ENCODE measurements around the gene STON2. TPM values are rescaled to one million over a fixed set of nuclear protein-coding genes. Genes with fewer than 3 reads are reported as not detected.

The STON2 gene
- total and polyA plus RNA-seq, 4 donors: 3.1 to 27.6 (median 15.2) TPM

DNA sequence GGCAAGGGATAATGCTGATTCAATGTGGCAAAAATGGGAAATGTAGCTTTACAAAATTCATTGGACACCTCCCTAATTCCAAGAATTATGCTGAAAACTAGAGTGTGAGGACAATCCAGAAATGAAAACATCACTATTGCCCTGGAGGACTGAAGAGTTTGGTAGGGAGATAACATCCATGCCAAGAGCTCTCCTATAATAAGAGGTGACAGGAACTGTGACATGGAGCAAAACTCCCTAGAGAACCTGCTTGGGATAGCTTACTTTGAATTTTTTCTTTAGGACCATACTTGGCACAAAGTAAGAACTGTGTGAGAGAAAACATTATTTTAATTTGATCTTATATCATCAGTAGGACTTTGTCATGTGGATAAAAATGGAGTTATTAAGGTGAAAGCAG, 48.9 kb downstream of the STON2 start:
- H3K4me3 ChIP-seq: no peak overlapping the region
- H3K27me3 ChIP-seq (ENCODE audit: control insufficient read depth in 3 of 3, insufficient read depth in 3 of 3, low read length in 2 of 3): no peaks in the 10 kb centered on the region
- TF ChIP-seq, protein P1, sequence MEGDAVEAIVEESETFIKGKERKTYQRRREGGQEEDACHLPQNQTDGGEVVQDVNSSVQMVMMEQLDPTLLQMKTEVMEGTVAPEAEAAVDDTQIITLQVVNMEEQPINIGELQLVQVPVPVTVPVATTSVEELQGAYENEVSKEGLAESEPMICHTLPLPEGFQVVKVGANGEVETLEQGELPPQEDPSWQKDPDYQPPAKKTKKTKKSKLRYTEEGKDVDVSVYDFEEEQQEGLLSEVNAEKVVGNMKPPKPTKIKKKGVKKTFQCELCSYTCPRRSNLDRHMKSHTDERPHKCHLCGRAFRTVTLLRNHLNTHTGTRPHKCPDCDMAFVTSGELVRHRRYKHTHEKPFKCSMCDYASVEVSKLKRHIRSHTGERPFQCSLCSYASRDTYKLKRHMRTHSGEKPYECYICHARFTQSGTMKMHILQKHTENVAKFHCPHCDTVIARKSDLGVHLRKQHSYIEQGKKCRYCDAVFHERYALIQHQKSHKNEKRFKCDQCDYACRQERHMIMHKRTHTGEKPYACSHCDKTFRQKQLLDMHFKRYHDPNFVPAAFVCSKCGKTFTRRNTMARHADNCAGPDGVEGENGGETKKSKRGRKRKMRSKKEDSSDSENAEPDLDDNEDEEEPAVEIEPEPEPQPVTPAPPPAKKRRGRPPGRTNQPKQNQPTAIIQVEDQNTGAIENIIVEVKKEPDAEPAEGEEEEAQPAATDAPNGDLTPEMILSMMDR (IDR thresholded peaks at IDR 0.05; ENCODE audit: control extremely low read depth, extremely low read depth): no peak
- no peaks in the 10 kb centered on the region for H3K4me1 ChIP-seq (ENCODE audit: control insufficient read depth in 5 of 5, insufficient read depth in 5 of 5, low read length in 5 of 5)
- no peak overlapping the region for H3K27ac ChIP-seq (ENCODE audit: low read depth in 1 of 2, low read length in 1 of 2)
- ATAC-seq (ENCODE audit: insufficient read depth, low FRiP score) (no peak), DNase-seq (no peak)
- H3K36me3 ChIP-seq (ENCODE audit: control insufficient read depth in 4 of 4, insufficient read depth in 4 of 4, low read length in 4 of 4): peaks cover 0 to 1% (median 0%) of the 10 kb centered on the region in 4 donors
- H3K9me3 ChIP-seq (ENCODE audit: control insufficient read depth in 4 of 4, insufficient read depth in 3 of 4, low read length in 3 of 4): peaks cover 0 to 11% (median 3%) of the 10 kb centered on the region in 4 donors
- H3K9ac ChIP-seq (ENCODE audit: insufficient read depth in 1 of 2, low read length in 2 of 2): no peak overlapping the region

DNA sequence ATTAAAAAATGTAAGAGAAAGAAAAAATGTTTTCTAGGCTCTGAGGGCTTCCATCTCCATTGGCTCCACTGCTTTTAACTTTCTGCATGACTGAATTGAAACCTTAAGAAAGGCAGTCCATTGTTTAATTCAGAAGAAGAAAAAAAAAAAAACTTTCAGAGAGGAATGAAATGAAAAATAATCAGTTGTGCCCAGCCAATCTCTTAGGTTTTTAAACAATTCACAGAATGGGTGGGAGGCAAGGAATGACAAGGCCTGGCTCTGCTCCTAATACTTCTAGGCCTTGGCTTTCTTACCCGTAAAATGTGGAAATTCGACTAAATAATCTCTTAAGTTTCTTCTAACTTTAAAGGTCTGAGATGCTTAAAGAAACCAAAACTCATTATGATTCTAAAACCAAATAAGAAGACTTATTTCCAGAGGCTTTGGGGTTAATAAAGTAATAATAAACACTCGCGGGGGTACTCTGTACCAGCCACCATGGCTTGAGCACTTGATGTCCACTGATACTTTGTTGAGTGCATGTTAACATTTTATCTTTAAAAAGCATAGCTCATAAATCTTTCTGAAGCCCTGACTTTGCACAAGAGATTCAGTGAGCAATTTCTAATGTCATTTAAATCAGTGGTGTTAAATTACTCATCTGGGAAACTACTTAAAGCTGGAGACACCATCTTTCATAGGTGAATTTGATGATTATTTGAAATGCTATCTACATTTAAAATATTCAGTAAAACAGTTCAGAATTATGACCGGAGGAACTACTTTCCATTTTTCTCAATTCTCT, 49.6 kb downstream of the STON2 start:
- Histone ChIP-seq H3K4me1 (ENCODE audit: control insufficient read depth in 5 of 5, insufficient read depth in 5 of 5, low read length in 5 of 5) (no peaks in the 10 kb centered on the region), H3K4me3 (no peak overlapping the region), H3K9ac (ENCODE audit: insufficient read depth in 1 of 2, low read length in 2 of 2) (no peak overlapping the region), H3K9me3 (ENCODE audit: control insufficient read depth in 4 of 4, insufficient read depth in 3 of 4, low read length in 3 of 4) (peaks cover 0 to 11% (median 3%) of the 10 kb centered on the region in 4 donors), H3K36me3 (ENCODE audit: control insufficient read depth in 4 of 4, insufficient read depth in 4 of 4, low read length in 4 of 4) (peaks cover 0 to 1% (median 0%) of the 10 kb centered on the region in 4 donors), H3K27me3 (ENCODE audit: control insufficient read depth in 3 of 3, insufficient read depth in 3 of 3, low read length in 2 of 3) (no peaks in the 10 kb centered on the region), H3K27ac (ENCODE audit: low read depth in 1 of 2, low read length in 1 of 2) (no peak overlapping the region)
- 83 to 86% methylated on average over 5 of the region's 5 CpGs for WGBS, 2 donors
- TF ChIP-seq, protein P1 (IDR thresholded peaks at IDR 0.05; ENCODE audit: control extremely low read depth, extremely low read depth): no peak
- DNase-seq: no peak
- ATAC-seq (ENCODE audit: insufficient read depth, low FRiP score): no peak

DNA sequence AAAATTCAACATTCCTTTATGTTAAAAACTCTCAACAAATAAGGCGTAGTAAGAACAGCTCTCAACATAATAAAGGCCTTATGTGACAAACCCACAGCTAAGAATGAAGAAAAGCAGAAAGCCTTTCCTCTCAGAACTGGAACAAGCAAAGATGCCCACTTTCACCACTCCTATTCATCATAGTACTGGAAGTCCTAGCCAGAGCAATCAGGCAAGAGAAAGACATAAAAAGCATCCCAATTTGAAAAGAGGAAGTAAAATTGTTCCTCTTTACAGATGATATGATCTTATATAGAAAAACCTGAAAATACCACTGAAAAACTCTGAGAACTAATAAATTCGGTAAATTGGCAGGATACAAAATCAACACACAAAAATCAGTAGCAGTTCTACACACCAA, 52.1 kb downstream of the STON2 start:
- TF ChIP-seq, protein P1 (IDR thresholded peaks at IDR 0.05; ENCODE audit: control extremely low read depth, extremely low read depth): no peak
- Histone ChIP-seq H3K27ac (ENCODE audit: low read depth in 1 of 2, low read length in 1 of 2) (no peak overlapping the region), H3K9ac (ENCODE audit: insufficient read depth in 1 of 2, low read length in 2 of 2) (no peak overlapping the region), H3K27me3 (ENCODE audit: control insufficient read depth in 3 of 3, insufficient read depth in 3 of 3, low read length in 2 of 3) (no peaks in the 10 kb centered on the region), H3K4me1 (ENCODE audit: control insufficient read depth in 5 of 5, insufficient read depth in 5 of 5, low read length in 5 of 5) (no peaks in the 10 kb centered on the region), H3K36me3 (ENCODE audit: control insufficient read depth in 4 of 4, insufficient read depth in 4 of 4, low read length in 4 of 4) (no peaks in the 10 kb centered on the region), H3K4me3 (no peak overlapping the region), H3K9me3 (ENCODE audit: control insufficient read depth in 4 of 4, insufficient read depth in 3 of 4, low read length in 3 of 4) (peaks cover 0 to 3% (median 0%) of the 10 kb centered on the region in 4 donors)
- WGBS, 2 donors: 66 to 75% methylated on average over 2 of the region's 2 CpGs
- DNase-seq (no peak), ATAC-seq (ENCODE audit: insufficient read depth, low FRiP score) (no peak)
